ENCODE results near the gene NPPB.

NPPB gene

DNA sequence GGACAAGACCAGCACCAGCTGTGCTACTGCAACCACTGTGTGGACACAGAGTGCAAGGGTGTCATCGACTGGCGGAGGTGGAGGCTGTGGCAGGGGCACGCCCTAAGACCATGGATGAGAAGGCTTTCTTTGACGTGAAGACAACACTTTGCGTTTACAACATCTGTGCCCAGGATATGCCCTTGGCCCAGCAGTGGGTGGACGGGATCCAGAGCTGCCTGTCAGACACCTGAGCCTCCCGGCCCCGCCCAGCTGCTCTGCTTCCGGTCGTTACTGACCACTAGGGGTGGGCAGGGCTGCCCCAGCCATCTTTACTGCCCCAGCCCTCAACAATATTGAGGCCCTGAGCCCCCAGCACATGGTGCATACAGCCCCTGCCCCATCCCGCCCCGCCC lies 21.4 kb upstream of the NPPB start:
- H3K9me2 ChIP-seq (replicated peaks; ENCODE audit: insufficient read depth, low read length) = no peaks in the 10 kb centered on the region
- H3K36me3 ChIP-seq (ENCODE audit: low read length) = no peaks in the 10 kb centered on the region
- H3K4me3 ChIP-seq (ENCODE audit: insufficient read depth, low read length, poor library complexity, severe bottlenecking) = no peak overlapping the region
- H3K9me3 ChIP-seq (ENCODE audit: insufficient read depth, low read length) = no peaks in the 10 kb centered on the region
- TF ChIP-seq, protein P1, sequence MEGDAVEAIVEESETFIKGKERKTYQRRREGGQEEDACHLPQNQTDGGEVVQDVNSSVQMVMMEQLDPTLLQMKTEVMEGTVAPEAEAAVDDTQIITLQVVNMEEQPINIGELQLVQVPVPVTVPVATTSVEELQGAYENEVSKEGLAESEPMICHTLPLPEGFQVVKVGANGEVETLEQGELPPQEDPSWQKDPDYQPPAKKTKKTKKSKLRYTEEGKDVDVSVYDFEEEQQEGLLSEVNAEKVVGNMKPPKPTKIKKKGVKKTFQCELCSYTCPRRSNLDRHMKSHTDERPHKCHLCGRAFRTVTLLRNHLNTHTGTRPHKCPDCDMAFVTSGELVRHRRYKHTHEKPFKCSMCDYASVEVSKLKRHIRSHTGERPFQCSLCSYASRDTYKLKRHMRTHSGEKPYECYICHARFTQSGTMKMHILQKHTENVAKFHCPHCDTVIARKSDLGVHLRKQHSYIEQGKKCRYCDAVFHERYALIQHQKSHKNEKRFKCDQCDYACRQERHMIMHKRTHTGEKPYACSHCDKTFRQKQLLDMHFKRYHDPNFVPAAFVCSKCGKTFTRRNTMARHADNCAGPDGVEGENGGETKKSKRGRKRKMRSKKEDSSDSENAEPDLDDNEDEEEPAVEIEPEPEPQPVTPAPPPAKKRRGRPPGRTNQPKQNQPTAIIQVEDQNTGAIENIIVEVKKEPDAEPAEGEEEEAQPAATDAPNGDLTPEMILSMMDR (IDR thresholded peaks at IDR 0.05; ENCODE audit: insufficient read depth, low read length, poor library complexity, severe bottlenecking) = no peak
- no peak for TF ChIP-seq EZH2phosphoT487 (conservative IDR thresholded peaks at IDR 0.05; ENCODE audit: low read length)
- no peak overlapping the region for H3K9ac ChIP-seq (ENCODE audit: low read length)
- H3K27ac ChIP-seq (ENCODE audit: low read depth, low read length) = no peak overlapping the region
- H3K27me3 ChIP-seq (ENCODE audit: low read length) = no peaks in the 10 kb centered on the region
- no peak overlapping the region for H3K4me2 ChIP-seq (ENCODE audit: low read depth, low read length, poor library complexity, severe bottlenecking)
- H4K20me1 ChIP-seq (ENCODE audit: low read depth, low read length) = no peaks in the 10 kb centered on the region
- no peak overlapping the region for H2AFZ ChIP-seq (ENCODE audit: low read depth, low read length, severe bottlenecking)
- no peaks in the 10 kb centered on the region for H3F3A ChIP-seq (ENCODE audit: insufficient read depth)
- H3K79me2 ChIP-seq (ENCODE audit: insufficient read depth, low read length) = no peaks in the 10 kb centered on the region

DNA sequence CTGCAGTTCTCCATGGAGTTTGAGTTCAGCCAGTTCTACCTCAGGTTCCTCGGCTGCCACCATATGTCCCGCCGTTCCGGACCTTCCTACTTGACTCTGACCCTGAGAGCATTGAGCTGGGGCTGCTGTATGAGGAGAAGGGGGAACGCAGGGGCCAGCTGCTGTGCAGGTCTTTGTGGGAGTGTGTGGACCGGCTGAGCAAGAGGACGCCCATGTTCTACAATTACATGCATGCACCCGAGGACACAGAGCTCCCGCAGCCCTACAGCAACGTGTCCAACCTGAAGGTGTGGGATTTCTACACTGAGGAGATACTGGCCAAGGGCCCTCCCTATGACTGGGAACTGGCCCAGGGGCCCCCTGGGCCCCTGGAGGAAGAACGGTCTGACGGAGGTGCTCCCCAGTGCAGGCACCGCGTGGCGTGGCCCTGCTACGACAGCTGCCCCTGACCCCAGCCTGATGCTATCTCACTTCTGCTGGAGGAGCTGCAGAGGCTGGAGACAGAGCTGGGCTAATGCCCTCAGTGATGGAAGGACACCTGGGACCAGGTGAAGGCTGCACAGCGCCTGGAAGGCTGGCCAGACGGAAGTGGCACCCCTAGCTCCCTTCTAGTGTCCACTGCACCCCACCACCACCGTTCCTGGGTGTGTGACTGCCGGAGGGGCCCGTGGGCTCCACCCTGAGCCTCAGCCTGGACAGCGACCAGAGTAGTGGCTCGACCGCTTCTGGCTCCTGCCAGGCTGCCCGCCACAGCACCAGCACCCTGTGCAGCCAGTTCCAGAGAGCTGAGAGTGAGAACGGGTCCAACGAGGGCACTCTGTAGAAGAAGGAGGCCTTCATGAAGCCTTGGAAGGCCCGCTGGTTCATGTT lies 20.8 kb upstream of the NPPB start:
- H3K4me2 ChIP-seq (ENCODE audit: low read depth, low read length, poor library complexity, severe bottlenecking) = no peak overlapping the region
- no peak overlapping the region for H3K27ac ChIP-seq (ENCODE audit: low read depth, low read length)
- H3K27me3 ChIP-seq (ENCODE audit: low read length) = no peaks in the 10 kb centered on the region
- H3K79me2 ChIP-seq (ENCODE audit: insufficient read depth, low read length) = no peaks in the 10 kb centered on the region
- H3F3A ChIP-seq (ENCODE audit: insufficient read depth) = no peaks in the 10 kb centered on the region
- H4K20me1 ChIP-seq (ENCODE audit: low read depth, low read length) = no peaks in the 10 kb centered on the region
- no peak overlapping the region for H3K4me3 ChIP-seq (ENCODE audit: insufficient read depth, low read length, poor library complexity, severe bottlenecking)
- no peak overlapping the region for H2AFZ ChIP-seq (ENCODE audit: low read depth, low read length, severe bottlenecking)
- TF ChIP-seq, protein P1 (IDR thresholded peaks at IDR 0.05; ENCODE audit: insufficient read depth, low read length, poor library complexity, severe bottlenecking) = no peak
- TF ChIP-seq EZH2phosphoT487 (conservative IDR thresholded peaks at IDR 0.05; ENCODE audit: low read length) = no peak
- H3K36me3 ChIP-seq (ENCODE audit: low read length) = no peaks in the 10 kb centered on the region
- H3K9me3 ChIP-seq (ENCODE audit: insufficient read depth, low read length) = no peaks in the 10 kb centered on the region
- no peaks in the 10 kb centered on the region for H3K9me2 ChIP-seq (replicated peaks; ENCODE audit: insufficient read depth, low read length)
- no peak overlapping the region for H3K9ac ChIP-seq (ENCODE audit: low read length)

DNA sequence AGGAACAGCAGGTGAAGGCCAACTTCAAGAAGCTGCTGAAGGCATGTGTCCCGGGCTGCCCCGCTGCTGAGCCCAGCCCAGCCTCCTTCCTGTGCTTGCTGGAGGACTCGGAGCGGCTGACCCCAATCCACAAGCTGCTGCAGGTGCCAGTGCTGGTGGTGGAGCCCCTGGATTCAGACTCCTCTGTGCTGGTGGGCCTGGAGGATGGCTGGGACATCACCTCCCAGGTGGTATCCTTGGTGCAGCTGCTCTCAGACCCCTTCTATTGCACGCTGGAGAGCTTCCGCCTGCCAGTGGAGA lies 20.1 kb upstream of the NPPB start:
- Histone ChIP-seq H3K27me3 (ENCODE audit: low read length) (no peaks in the 10 kb centered on the region), H2AFZ (ENCODE audit: low read depth, low read length, severe bottlenecking) (no peak overlapping the region), H3K9me2 (replicated peaks; ENCODE audit: insufficient read depth, low read length) (no peaks in the 10 kb centered on the region), H4K20me1 (ENCODE audit: low read depth, low read length) (no peaks in the 10 kb centered on the region), H3K4me2 (ENCODE audit: low read depth, low read length, poor library complexity, severe bottlenecking) (no peak overlapping the region), H3K27ac (ENCODE audit: low read depth, low read length) (no peak overlapping the region), H3K9ac (ENCODE audit: low read length) (no peak overlapping the region), H3K36me3 (ENCODE audit: low read length) (no peaks in the 10 kb centered on the region), H3F3A (ENCODE audit: insufficient read depth) (no peaks in the 10 kb centered on the region), H3K79me2 (ENCODE audit: insufficient read depth, low read length) (no peaks in the 10 kb centered on the region), H3K9me3 (ENCODE audit: insufficient read depth, low read length) (no peaks in the 10 kb centered on the region), H3K4me3 (ENCODE audit: insufficient read depth, low read length, poor library complexity, severe bottlenecking) (no peak overlapping the region)
- TF ChIP-seq, protein P1 (IDR thresholded peaks at IDR 0.05; ENCODE audit: insufficient read depth, low read length, poor library complexity, severe bottlenecking) = no peak
- TF ChIP-seq EZH2phosphoT487 (conservative IDR thresholded peaks at IDR 0.05; ENCODE audit: low read length) = no peak
